Measurements from ENCODE around the gene MAPK1.
"Not testable (repeated sequence)": the region's sequence is repeated elsewhere in the genome, so short reads cannot be mapped to it uniquely, and the experiment has no call there.

MAPK1 gene

GRCh38 chr22:21719024-21719423 is 148.4 kb downstream of the MAPK1 start:
- DNase-seq, result no peak

- DNase-seq, result no peak
Measured at GRCh38 chr22:21718499-21718898, 148.9 kb downstream of the MAPK1 start.

GRCh38 chr22:21716395-21717122 is 150.9 kb downstream of the MAPK1 start:
- DNase-seq, result not testable (repeated sequence)

GRCh38 chr22:21714786-21715185 is 152.7 kb downstream of the MAPK1 start:
- DNase-seq, result no peak

GRCh38 chr22:21714059-21714770 is 153.2 kb downstream of the MAPK1 start:
- DNase-seq, result no peak

GRCh38 chr22:21713428-21714058 is 153.9 kb downstream of the MAPK1 start:
- DNase-seq, result no peak

GRCh38 chr22:21712751-21713427 is 154.6 kb downstream of the MAPK1 start:
- peak; percentile 6 to 62 (median 24) for DNase-seq

- no peak for DNase-seq
Measured at GRCh38 chr22:21711851-21712250, 155.6 kb downstream of the MAPK1 start.

- DNase-seq, result no peak
Measured at GRCh38 chr22:21710156-21710555, 157.3 kb downstream of the MAPK1 start.

- no peak for DNase-seq
Measured at GRCh38 chr22:21709688-21710087, 157.8 kb downstream of the MAPK1 start.

- no peak for DNase-seq
Measured at GRCh38 chr22:21708960-21709359, 158.5 kb downstream of the MAPK1 start.

GRCh38 chr22:21707677-21708076 is 159.8 kb downstream of the MAPK1 start:
- no peak for DNase-seq
